LNCAP (cell line): ENCODE results near the gene DOCK2.

Source experiments
- CTCF ChIP-seq: fragments of 450-650 bp; IDR thresholded peaks from 2 replicates; pipeline ENCODE4 v1.5.1; 2017; ENCODE audit warnings: mild to moderate bottlenecking

The DOCK2 gene

GRCh38 chr5:169702693-169703481 lies 65.8 kb downstream of the DOCK2 start:
- TF ChIP-seq CTCF = no peak

- TF ChIP-seq CTCF = no peak
Measured at GRCh38 chr5:169703813-169704212, 66.7 kb downstream of the DOCK2 start.

GRCh38 chr5:169705322-169705721 lies 68.2 kb downstream of the DOCK2 start:
- TF ChIP-seq CTCF = no peak

GRCh38 chr5:169706071-169706470 lies 69.0 kb downstream of the DOCK2 start:
- TF ChIP-seq CTCF = no peak

- no peak for TF ChIP-seq CTCF
Measured at GRCh38 chr5:169706758-169707450, 69.8 kb downstream of the DOCK2 start.

- TF ChIP-seq CTCF = no peak
Measured at GRCh38 chr5:169707686-169708085, 70.6 kb downstream of the DOCK2 start.

GRCh38 chr5:169710675-169711074 lies 73.6 kb downstream of the DOCK2 start:
- no peak for TF ChIP-seq CTCF
